Sigmoid colon (tissue), 7 donors: ENCODE results near the gene ADK. TPM values are rescaled to one million over a fixed set of nuclear protein-coding genes. Genes with fewer than 3 reads are reported as not detected.

ENCODE experiments used
- DNase-seq: peaks from one replicate; pipeline ENCODE4 v3.0.0-alpha.2; 2019
- H3K27ac ChIP-seq, 4 donors: fragments of 200-600 bp; sonication (generic); one replicate each; pipeline ENCODE4 v1.5.1; 2016 to 2019; ENCODE audit warnings: mild to moderate bottlenecking in 1 of 4
- H3K27me3 ChIP-seq, 3 donors: fragments of 200-600 bp; sonication (generic); one replicate each; pipeline ENCODE4 v1.5.1; 2019; ENCODE audit warnings: mild to moderate bottlenecking in 1 of 3
- H3K36me3 ChIP-seq, 4 donors: fragments of 200-600 bp; sonication (generic); one replicate each; pipeline ENCODE4 v1.5.1; 2016 to 2019
- H3K4me1 ChIP-seq, 4 donors: fragments of 200-600 bp; sonication (generic); one replicate each; pipeline ENCODE4 v1.5.1; 2017 to 2019
- H3K4me3 ChIP-seq, 4 donors: fragments of 200-600 bp; sonication (generic); one replicate each; pipeline ENCODE4 v1.5.1; 2017 to 2019; ENCODE audit warnings: mild to moderate bottlenecking in 2 of 4, moderate library complexity in 1 of 4
- H3K9me3 ChIP-seq, 4 donors: fragments of 200-600 bp in 3 of 4; sonication (generic) in 3 of 4; one replicate each; pipeline versions ENCODE4 v1.5.1 to v1.6.1; 2013 to 2019
- EP300 ChIP-seq, 4 donors: sonication (generic); formaldehyde crosslinking; IDR thresholded peaks; one replicate each; pipeline ENCODE4 v1.6.1; 2017; ENCODE audit warnings: antibody characterized with exemption in 4 of 4
- POLR2A ChIP-seq, 2 donors: fragments of 450-650 bp; IDR thresholded peaks; one replicate each; pipeline ENCODE4 v1.6.1; 2016; ENCODE audit warnings: antibody characterized with exemption in 2 of 2, mild to moderate bottlenecking in 2 of 2, moderate library complexity in 2 of 2
- POLR2AphosphoS5 ChIP-seq, 4 donors: sonication (generic); formaldehyde crosslinking; IDR thresholded peaks; one replicate each; pipeline ENCODE4 v1.6.1; 2017; ENCODE audit warnings: antibody characterized with exemption in 4 of 4
- WGBS, 2 donors: extraction: QIAGEN DNeasy Blood & Tissue Kit; methylation state at CpG; one replicate each; pipeline ENCODE4 v1.1.7; 2013; 5-methylcytosine and 5-hydroxymethylcytosine counted together
- intact Hi-C: fragments of 100-400 bp; cut with DNase I; formaldehyde crosslinking; loops from one replicate; pipeline ENCODE4 v1.15.1; 2023
- polyA plus RNA-seq, 3 donors: library from polyadenylated mRNA; stranded (reverse); fragments of 200-250 nt; gene quantifications; one replicate each; pipeline ENCODE4 v1.2.3, GENCODE V29; 2013
- total RNA-seq, 4 donors: library from RNA; depleted of rRNA; stranded (reverse); fragments of >200 nt; gene quantifications; one replicate each; pipeline ENCODE4 v1.1.0, GENCODE V29; 2016
- TF ChIP-seq, protein P1 (sequence below), 4 experiments: fragments of 450-650 bp in 3 of 4; fragments of 200-600 bp in 1 of 4; IDR thresholded peaks; one replicate each; pipeline ENCODE4 v1.5.1; 2016 to 2019; ENCODE audit warnings: antibody characterized with exemption in 4 of 4, mild to moderate bottlenecking in 3 of 4, moderate library complexity in 2 of 4
- donor health status: healthy with polysubstance abuse.
- donor health status: Bipolar disorder and iron deficiency.
- donor health status: healthy.

ADK gene
- total and polyA plus RNA-seq, 7 donors, result 15.2 to 31.3 (median 25.3) TPM

DNA sequence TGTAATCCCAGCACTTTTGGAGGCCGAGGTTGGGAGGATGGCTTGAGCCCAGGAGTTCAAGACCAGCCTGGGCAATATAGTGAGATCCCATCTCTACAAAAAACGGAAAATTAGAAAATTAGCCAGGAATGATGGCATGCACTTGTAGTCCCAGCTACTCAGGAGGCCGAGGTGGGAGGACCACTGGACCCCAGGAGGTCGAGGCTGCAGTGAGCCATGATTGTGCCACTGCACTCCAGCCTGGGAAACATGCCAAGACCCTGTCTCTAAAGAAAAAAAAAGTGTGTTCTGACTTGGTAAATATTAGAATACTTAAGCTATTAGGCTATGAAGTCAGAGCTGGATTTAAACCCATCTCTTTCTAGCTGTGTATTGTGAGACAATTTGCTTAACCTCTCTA, 594.4 kb downstream of the ADK start:
- Histone ChIP-seq H3K4me1 (no peaks in the 10 kb centered on the region), H3K36me3 (no peaks in the 10 kb centered on the region), H3K9me3 (no peaks in the 10 kb centered on the region), H3K27me3 (no peaks in the 10 kb centered on the region), H3K27ac (no peak overlapping the region), H3K4me3 (no peak overlapping the region)
- TF ChIP-seq, protein P1, sequence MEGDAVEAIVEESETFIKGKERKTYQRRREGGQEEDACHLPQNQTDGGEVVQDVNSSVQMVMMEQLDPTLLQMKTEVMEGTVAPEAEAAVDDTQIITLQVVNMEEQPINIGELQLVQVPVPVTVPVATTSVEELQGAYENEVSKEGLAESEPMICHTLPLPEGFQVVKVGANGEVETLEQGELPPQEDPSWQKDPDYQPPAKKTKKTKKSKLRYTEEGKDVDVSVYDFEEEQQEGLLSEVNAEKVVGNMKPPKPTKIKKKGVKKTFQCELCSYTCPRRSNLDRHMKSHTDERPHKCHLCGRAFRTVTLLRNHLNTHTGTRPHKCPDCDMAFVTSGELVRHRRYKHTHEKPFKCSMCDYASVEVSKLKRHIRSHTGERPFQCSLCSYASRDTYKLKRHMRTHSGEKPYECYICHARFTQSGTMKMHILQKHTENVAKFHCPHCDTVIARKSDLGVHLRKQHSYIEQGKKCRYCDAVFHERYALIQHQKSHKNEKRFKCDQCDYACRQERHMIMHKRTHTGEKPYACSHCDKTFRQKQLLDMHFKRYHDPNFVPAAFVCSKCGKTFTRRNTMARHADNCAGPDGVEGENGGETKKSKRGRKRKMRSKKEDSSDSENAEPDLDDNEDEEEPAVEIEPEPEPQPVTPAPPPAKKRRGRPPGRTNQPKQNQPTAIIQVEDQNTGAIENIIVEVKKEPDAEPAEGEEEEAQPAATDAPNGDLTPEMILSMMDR (IDR thresholded peaks at IDR 0.05), result no peak
- TF ChIP-seq POLR2A (IDR thresholded peaks at IDR 0.05), result no peak
- no peak for TF ChIP-seq EP300 (IDR thresholded peaks at IDR 0.05)
- no peak for TF ChIP-seq POLR2AphosphoS5 (IDR thresholded peaks at IDR 0.05)
- DNase-seq, result no peak
- intact Hi-C loops, result no loop called here
- 79 to 80% methylated on average over 4 of the region's 4 CpGs for WGBS, 2 donors

DNA sequence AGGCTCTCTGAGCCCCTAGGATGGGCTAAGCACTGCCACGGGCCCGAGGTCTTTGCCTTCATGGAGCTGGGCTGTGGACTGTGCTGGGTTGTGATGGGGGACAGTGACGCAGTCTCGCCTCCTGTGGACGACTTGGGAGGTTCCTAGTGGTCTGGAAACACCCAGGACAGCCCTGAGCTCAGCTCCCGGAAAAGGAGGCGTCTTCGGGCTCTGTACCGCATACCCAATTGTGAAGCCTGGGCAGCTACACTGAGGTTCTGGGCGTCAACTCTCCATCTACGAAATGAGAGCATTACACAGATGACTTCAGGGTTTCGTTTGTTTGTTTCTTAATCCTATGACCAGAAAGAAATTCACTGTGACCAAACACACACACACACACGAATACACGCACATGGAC, 595.8 kb downstream of the ADK start:
- Histone ChIP-seq H3K27me3 (no peaks in the 10 kb centered on the region), H3K4me1 (no peaks in the 10 kb centered on the region), H3K4me3 (no peak overlapping the region), H3K36me3 (no peaks in the 10 kb centered on the region), H3K9me3 (no peaks in the 10 kb centered on the region), H3K27ac (no peak overlapping the region)
- 89% methylated on average over 14 of the region's 14 CpGs for WGBS, 2 donors
- TF ChIP-seq EP300 (IDR thresholded peaks at IDR 0.05), result no peak
- TF ChIP-seq POLR2A (IDR thresholded peaks at IDR 0.05), result no peak
- no peak for TF ChIP-seq POLR2AphosphoS5 (IDR thresholded peaks at IDR 0.05)
- TF ChIP-seq, protein P1 (IDR thresholded peaks at IDR 0.05), result no peak
- no peak for DNase-seq
- intact Hi-C loops, result no loop called here

DNA sequence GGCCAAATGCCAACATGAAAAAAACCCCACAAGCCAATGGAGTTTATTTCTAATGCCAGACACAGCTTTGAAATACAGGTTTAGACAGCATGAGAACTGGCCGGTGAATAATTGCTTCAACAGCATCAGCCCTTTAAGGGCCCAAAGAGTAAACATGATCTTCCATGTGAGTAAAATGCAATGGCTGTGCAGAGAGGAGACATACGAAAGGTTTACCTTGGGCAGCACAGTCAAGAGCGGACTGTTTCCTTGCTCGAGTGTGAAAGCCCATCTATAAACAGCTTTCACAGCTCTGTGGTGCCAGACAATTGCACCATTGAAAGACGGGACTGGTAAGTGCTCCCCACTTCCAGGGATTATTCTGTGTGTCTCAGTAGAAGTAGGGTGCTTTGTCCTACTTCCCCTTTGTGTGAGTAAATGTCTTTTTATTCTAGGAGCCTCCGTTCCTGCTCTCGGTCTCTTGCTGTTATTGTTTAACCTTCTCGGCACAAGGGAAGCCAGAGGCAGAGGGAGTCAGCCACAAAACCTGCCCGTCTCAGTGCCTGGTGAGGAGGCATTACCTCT, 597.5 kb downstream of the ADK start:
- Histone ChIP-seq H3K27ac (peak overlapping the region in 1 of 4 donors; percentile 19), H3K27me3 (no peaks in the 10 kb centered on the region), H3K4me3 (no peak overlapping the region), H3K9me3 (no peaks in the 10 kb centered on the region), H3K4me1 (peaks cover 0 to 4% (median 2%) of the 10 kb centered on the region in 4 donors), H3K36me3 (no peaks in the 10 kb centered on the region)
- 79 to 82% methylated on average over 9 of the region's 9 CpGs for WGBS, 2 donors
- no peak for DNase-seq
- no peak for TF ChIP-seq POLR2AphosphoS5 (IDR thresholded peaks at IDR 0.05)
- TF ChIP-seq, protein P1 (IDR thresholded peaks at IDR 0.05), result no peak
- TF ChIP-seq EP300 (IDR thresholded peaks at IDR 0.05), result no peak
- no peak for TF ChIP-seq POLR2A (IDR thresholded peaks at IDR 0.05)
- intact Hi-C loops, result no loop called here

DNA sequence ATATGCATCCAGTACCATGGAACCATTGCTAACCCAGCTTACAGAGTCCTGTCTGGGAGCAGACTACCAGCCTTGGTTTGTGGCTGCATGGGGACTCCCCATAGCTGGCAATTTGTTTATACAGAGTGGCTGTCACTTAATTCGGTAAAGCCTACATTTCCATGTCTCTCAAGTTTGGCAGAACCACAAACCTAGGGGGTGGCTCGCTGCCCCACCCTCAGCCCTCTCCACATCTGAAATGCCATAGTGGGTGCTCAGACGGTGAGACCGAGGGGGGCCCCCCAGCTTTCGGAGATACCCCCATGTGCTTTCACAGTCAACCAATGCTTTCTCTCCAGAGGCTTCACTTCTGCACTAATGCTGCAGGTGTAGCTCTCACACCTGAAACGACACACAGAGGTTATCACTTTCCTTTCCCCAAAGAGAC, 599.8 kb downstream of the ADK start:
- no peak for DNase-seq
- peaks cover 0 to 24% (median 17%) of the 10 kb centered on the region in 4 donors for H3K4me1 ChIP-seq
- H3K9me3 ChIP-seq, result no peaks in the 10 kb centered on the region
- H3K4me3 ChIP-seq, result no peak overlapping the region
- no peak overlapping the region for H3K27ac ChIP-seq
- no peaks in the 10 kb centered on the region for H3K36me3 ChIP-seq
- 73 to 78% methylated on average over 6 of the region's 6 CpGs for WGBS, 2 donors
- no peaks in the 10 kb centered on the region for H3K27me3 ChIP-seq
- intact Hi-C loops, result loop anchor here (5.0 kb wide), 1 partner anchor 76 kb away; the partner anchor contains the start of gene KAT6B
- no peak for TF ChIP-seq POLR2A (IDR thresholded peaks at IDR 0.05)
- TF ChIP-seq, protein P1 (IDR thresholded peaks at IDR 0.05), result no peak
